Measurements from ENCODE around the gene FNDC3B.

DNA sequence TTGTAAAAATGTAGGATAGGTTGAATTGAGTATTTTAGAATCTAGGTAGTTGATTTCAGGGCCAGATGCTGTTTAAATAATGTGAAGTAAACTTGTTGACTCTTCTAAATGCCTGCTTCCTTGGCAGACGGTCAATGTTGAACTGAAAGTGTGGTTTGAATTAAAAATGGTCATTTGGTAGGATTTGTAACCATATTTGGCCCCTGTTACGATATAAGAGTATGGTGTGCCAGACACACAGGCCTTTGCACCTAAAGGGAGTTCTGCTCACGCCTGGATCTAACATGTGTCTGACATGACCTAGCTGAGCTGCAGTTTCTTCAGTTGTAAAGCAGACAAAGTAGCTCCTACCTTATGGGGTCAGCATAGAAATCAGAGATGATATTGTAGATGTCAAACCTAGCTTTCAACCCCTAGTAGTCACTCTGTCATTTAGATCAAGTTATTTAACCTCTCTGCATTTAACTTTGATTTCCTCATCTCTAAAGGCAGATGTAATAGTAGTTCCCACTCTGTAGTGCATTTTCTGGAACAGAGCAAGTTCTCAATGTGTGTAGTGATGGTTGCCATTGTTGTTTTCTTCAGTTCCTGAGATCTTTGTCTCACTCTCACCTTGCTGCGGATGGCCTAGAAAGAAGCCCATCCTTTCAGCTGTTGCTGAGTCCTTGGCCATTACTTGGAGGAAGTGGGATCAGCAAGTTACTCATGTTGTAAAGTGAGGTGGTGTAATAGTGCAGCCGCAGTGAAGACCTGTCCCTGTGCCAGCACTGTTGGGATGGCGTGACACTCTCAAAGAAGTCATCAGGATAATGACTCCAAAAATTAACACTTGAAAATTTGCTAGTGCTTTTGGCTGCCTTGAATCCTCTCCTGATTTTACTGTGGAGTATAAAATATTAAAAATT, 318.7 kb downstream of the FNDC3B start:
- TF ChIP-seq, protein P1, sequence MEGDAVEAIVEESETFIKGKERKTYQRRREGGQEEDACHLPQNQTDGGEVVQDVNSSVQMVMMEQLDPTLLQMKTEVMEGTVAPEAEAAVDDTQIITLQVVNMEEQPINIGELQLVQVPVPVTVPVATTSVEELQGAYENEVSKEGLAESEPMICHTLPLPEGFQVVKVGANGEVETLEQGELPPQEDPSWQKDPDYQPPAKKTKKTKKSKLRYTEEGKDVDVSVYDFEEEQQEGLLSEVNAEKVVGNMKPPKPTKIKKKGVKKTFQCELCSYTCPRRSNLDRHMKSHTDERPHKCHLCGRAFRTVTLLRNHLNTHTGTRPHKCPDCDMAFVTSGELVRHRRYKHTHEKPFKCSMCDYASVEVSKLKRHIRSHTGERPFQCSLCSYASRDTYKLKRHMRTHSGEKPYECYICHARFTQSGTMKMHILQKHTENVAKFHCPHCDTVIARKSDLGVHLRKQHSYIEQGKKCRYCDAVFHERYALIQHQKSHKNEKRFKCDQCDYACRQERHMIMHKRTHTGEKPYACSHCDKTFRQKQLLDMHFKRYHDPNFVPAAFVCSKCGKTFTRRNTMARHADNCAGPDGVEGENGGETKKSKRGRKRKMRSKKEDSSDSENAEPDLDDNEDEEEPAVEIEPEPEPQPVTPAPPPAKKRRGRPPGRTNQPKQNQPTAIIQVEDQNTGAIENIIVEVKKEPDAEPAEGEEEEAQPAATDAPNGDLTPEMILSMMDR (IDR thresholded peaks at IDR 0.05): no peak
- no peak for TF ChIP-seq POLR2A (IDR thresholded peaks at IDR 0.05)
- TF ChIP-seq EP300 (IDR thresholded peaks at IDR 0.05): no peak
- no peak for TF ChIP-seq POLR2AphosphoS5 (IDR thresholded peaks at IDR 0.05)

Measured in suprapubic skin (tissue), 4 donors.